Measurements from ENCODE around the gene GNAO1.

GRCh38 chr16:56363181-56363716 lies 172.0 kb downstream of the GNAO1 start:
- TF ChIP-seq POLR2AphosphoS5 (IDR thresholded peaks at IDR 0.05; ENCODE audit: low read depth, low read length) (no peak), CTCF (IDR thresholded peaks at IDR 0.05) (no peak), GABPA (IDR thresholded peaks at IDR 0.05; ENCODE audit: low read depth) (no peak), RFX5 (IDR thresholded peaks at IDR 0.05; ENCODE audit: low read length) (no peak), JUND (IDR thresholded peaks at IDR 0.05) (no peak), YY1 (IDR thresholded peaks at IDR 0.05; ENCODE audit: low read depth) (no peak), NRF1 (IDR thresholded peaks at IDR 0.05; ENCODE audit: low read depth, low read length) (no peak), EP300 (IDR thresholded peaks at IDR 0.05; ENCODE audit: borderline replicate concordance in 1 of 2, low read depth in 1 of 2, low read length in 1 of 2) (no peak), EZH2phosphoT487 (IDR thresholded peaks at IDR 0.05; ENCODE audit: borderline replicate concordance, low read depth) (no peak), SMC3 (IDR thresholded peaks at IDR 0.05; ENCODE audit: low read depth, low read length) (no peak)
